ENCODE data around the gene YOD1. TPM values are rescaled to one million over a fixed set of nuclear protein-coding genes. Genes with fewer than 3 reads are reported as not detected.

Gene YOD1
- total and polyA plus RNA-seq, 2 of the 13 experiments (the other 11 are each of a cell fraction or from before 2014, with no cell fraction given): 3.4 to 9.1 TPM

DNA sequence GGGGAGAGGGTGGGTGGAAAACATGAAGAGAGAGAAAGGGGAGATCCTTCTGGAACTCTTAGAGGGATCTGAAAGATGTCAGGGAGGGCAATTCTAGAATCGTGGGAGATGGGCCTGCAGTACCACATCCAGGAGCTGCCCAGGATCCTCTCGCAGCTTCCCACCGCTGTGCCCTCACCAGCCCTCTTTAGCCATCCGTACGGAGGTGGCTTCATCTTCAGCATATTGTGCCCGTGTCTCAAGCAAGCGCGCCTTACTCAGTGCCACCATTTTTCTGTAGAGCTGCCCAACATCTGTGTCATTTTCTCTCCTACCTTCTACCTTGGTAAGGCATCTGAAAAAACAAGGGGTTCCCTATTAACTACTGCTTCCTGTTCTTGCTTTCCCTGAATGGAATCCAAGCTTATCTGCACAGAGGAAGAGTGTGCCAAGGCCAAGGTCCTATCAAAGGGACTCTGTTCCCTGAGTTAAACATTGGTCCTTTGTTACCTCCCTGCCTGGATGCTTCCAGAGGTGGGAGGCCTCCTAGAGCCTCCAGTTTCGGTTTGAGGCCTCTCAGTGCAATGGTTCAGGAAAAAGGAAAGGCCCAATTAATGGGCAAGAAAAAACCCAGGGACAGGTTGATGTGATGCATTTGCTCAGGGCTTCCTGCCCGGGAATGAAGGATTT, 41.7 kb downstream of the YOD1 start (continued):
- TF ChIP-seq, protein P1, sequence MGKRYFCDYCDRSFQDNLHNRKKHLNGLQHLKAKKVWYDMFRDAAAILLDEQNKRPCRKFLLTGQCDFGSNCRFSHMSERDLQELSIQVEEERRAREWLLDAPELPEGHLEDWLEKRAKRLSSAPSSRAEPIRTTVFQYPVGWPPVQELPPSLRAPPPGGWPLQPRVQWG (CRISPR knock-in tag; IDR thresholded peaks at IDR 0.05; ENCODE audit: borderline replicate concordance, low read depth): no peak
- TF ChIP-seq NFRKB (IDR thresholded peaks at IDR 0.05) (no peak), MTF2 (CRISPR knock-in tag; IDR thresholded peaks at IDR 0.05; ENCODE audit: borderline replicate concordance) (no peak), HMGA1 (CRISPR knock-in tag; conservative IDR thresholded peaks at IDR 0.05) (no peak), SMARCC2 (IDR thresholded peaks at IDR 0.05) (no peak), SNAI1 (CRISPR knock-in tag; IDR thresholded peaks at IDR 0.05; ENCODE audit: borderline replicate concordance) (no peak), HMG20A (CRISPR knock-in tag; IDR thresholded peaks at IDR 0.05; ENCODE audit: borderline replicate concordance) (peak; percentile 84), ZNF775 (CRISPR knock-in tag; IDR thresholded peaks at IDR 0.05; ENCODE audit: borderline replicate concordance) (no peak), NR2F6 (IDR thresholded peaks at IDR 0.05) (no peak), NR2F6 (CRISPR knock-in tag; IDR thresholded peaks at IDR 0.05) (peak; percentile 66), ARHGAP35 (CRISPR knock-in tag; IDR thresholded peaks at IDR 0.05; ENCODE audit: borderline replicate concordance) (no peak), FIP1L1 (IDR thresholded peaks at IDR 0.05; ENCODE audit: borderline replicate concordance, insufficient read depth, low read depth, low read length) (no peak), ZNF337 (CRISPR knock-in tag; IDR thresholded peaks at IDR 0.05; ENCODE audit: borderline replicate concordance, low read depth) (no peak), SMC3 (IDR thresholded peaks at IDR 0.05; ENCODE audit: low read length) (no peak)
- TF ChIP-seq, protein P2, sequence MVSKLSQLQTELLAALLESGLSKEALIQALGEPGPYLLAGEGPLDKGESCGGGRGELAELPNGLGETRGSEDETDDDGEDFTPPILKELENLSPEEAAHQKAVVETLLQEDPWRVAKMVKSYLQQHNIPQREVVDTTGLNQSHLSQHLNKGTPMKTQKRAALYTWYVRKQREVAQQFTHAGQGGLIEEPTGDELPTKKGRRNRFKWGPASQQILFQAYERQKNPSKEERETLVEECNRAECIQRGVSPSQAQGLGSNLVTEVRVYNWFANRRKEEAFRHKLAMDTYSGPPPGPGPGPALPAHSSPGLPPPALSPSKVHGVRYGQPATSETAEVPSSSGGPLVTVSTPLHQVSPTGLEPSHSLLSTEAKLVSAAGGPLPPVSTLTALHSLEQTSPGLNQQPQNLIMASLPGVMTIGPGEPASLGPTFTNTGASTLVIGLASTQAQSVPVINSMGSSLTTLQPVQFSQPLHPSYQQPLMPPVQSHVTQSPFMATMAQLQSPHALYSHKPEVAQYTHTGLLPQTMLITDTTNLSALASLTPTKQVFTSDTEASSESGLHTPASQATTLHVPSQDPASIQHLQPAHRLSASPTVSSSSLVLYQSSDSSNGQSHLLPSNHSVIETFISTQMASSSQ (IDR thresholded peaks at IDR 0.05; ENCODE audit: low read depth): 0 out of 2 replicates have a peak, but pooled peaks have one; percentile 32
- TF ChIP-seq, protein P2 (CRISPR knock-in tag; IDR thresholded peaks at IDR 0.05; ENCODE audit: borderline replicate concordance): 0 out of 2 replicates have a peak, but pooled peaks have one; percentile 57
- TF ChIP-seq, protein P3, sequence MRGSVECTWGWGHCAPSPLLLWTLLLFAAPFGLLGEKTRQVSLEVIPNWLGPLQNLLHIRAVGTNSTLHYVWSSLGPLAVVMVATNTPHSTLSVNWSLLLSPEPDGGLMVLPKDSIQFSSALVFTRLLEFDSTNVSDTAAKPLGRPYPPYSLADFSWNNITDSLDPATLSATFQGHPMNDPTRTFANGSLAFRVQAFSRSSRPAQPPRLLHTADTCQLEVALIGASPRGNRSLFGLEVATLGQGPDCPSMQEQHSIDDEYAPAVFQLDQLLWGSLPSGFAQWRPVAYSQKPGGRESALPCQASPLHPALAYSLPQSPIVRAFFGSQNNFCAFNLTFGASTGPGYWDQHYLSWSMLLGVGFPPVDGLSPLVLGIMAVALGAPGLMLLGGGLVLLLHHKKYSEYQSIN (CRISPR knock-in tag; IDR thresholded peaks at IDR 0.05; ENCODE audit: borderline replicate concordance): no peak
- TF ChIP-seq, protein P4, sequence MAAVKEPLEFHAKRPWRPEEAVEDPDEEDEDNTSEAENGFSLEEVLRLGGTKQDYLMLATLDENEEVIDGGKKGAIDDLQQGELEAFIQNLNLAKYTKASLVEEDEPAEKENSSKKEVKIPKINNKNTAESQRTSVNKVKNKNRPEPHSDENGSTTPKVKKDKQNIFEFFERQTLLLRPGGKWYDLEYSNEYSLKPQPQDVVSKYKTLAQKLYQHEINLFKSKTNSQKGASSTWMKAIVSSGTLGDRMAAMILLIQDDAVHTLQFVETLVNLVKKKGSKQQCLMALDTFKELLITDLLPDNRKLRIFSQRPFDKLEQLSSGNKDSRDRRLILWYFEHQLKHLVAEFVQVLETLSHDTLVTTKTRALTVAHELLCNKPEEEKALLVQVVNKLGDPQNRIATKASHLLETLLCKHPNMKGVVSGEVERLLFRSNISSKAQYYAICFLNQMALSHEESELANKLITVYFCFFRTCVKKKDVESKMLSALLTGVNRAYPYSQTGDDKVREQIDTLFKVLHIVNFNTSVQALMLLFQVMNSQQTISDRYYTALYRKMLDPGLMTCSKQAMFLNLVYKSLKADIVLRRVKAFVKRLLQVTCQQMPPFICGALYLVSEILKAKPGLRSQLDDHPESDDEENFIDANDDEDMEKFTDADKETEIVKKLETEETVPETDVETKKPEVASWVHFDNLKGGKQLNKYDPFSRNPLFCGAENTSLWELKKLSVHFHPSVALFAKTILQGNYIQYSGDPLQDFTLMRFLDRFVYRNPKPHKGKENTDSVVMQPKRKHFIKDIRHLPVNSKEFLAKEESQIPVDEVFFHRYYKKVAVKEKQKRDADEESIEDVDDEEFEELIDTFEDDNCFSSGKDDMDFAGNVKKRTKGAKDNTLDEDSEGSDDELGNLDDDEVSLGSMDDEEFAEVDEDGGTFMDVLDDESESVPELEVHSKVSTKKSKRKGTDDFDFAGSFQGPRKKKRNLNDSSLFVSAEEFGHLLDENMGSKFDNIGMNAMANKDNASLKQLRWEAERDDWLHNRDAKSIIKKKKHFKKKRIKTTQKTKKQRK (IDR thresholded peaks at IDR 0.05; ENCODE audit: low read length): no peak
